ENCODE measurements around the gene AMER3. TPM values are rescaled to one million over a fixed set of nuclear protein-coding genes. Genes with fewer than 3 reads are reported as not detected.
"Not testable (repeated sequence)": the region's sequence is repeated elsewhere in the genome, so short reads cannot be mapped to it uniquely, and the experiment has no call there.

The AMER3 gene
- 0.11 TPM for polyA plus RNA-seq (2013, experiment 1 of 2)
- polyA plus RNA-seq (2013, experiment 2 of 2) = 0.15 TPM

GRCh38 chr2:130755256-130756052, at the start of gene AMER3:
Gene AMER3 (plus strand): TSS chr2:130755540. CDS start chr2:130762073, 6,533 bp downstream.
- WGBS, 2 experiments (ENCODE audit: insufficient coverage in 2 of 2) = 4% methylated on average over 29 to 39 of the region's 43 CpGs
- Histone ChIP-seq H3K27ac (ENCODE audit: low read depth, low read length, severe bottlenecking) (no peak within 1 kb of the TSS), H3K4me3 (ENCODE audit: extremely low read depth, insufficient read depth, low read length, poor library complexity, severe bottlenecking) (peak within 1 kb of the TSS; percentile 43), H3K4me1 (ENCODE audit: control insufficient read depth, insufficient read depth, low read length, poor library complexity, severe bottlenecking) (no peaks in the 10 kb centered on the region), H3K9me3 (ENCODE audit: control insufficient read depth, low read length) (no peaks in the 10 kb centered on the region), H3K36me3 (ENCODE audit: control insufficient read depth, insufficient read depth, low read length) (no peaks in the 10 kb centered on the region)

- not testable (repeated sequence) for H3K36me3 ChIP-seq (ENCODE audit: control insufficient read depth, insufficient read depth, low read length); H3K27ac ChIP-seq (ENCODE audit: low read depth, low read length, severe bottlenecking); H3K4me3 ChIP-seq (ENCODE audit: extremely low read depth, insufficient read depth, low read length, poor library complexity, severe bottlenecking); H3K9me3 ChIP-seq (ENCODE audit: control insufficient read depth, low read length); H3K4me1 ChIP-seq (ENCODE audit: control insufficient read depth, insufficient read depth, low read length, poor library complexity, severe bottlenecking)
- WGBS, 2 experiments (ENCODE audit: insufficient coverage in 2 of 2) = no CpG with 5 or more reads among the region's 2 CpGs
Measured at GRCh38 chr2:130714795-130715194, 40.5 kb upstream of the AMER3 start.

GRCh38 chr2:130720036-130720435, 35.3 kb upstream of the AMER3 start:
- WGBS, 2 experiments (ENCODE audit: insufficient coverage in 2 of 2) = 87 to 90% methylated on average over 5 of the region's 8 CpGs
- no peaks in the 10 kb centered on the region for H3K4me1 ChIP-seq (ENCODE audit: control insufficient read depth, insufficient read depth, low read length, poor library complexity, severe bottlenecking)
- no peak overlapping the region for H3K4me3 ChIP-seq (ENCODE audit: extremely low read depth, insufficient read depth, low read length, poor library complexity, severe bottlenecking)
- H3K36me3 ChIP-seq (ENCODE audit: control insufficient read depth, insufficient read depth, low read length) = no peaks in the 10 kb centered on the region
- H3K9me3 ChIP-seq (ENCODE audit: control insufficient read depth, low read length) = peaks cover 8% of the 10 kb centered on the region
- H3K27ac ChIP-seq (ENCODE audit: low read depth, low read length, severe bottlenecking) = no peak overlapping the region

GRCh38 chr2:130720528-130720927, 34.8 kb upstream of the AMER3 start:
- H3K9me3 ChIP-seq (ENCODE audit: control insufficient read depth, low read length) = peaks cover 8% of the 10 kb centered on the region
- 100% methylated on average over 1 of the region's 3 CpGs; no CpG with 5 or more reads in 1 of the 2 experiments for WGBS, 2 experiments (ENCODE audit: insufficient coverage in 2 of 2)

GRCh38 chr2:130724455-130724854, 30.9 kb upstream of the AMER3 start:
- Histone ChIP-seq H3K9me3 (ENCODE audit: control insufficient read depth, low read length) (peaks cover 8% of the 10 kb centered on the region), H3K36me3 (ENCODE audit: control insufficient read depth, insufficient read depth, low read length) (no peaks in the 10 kb centered on the region), H3K27ac (ENCODE audit: low read depth, low read length, severe bottlenecking) (no peak overlapping the region), H3K4me3 (ENCODE audit: extremely low read depth, insufficient read depth, low read length, poor library complexity, severe bottlenecking) (no peak overlapping the region), H3K4me1 (ENCODE audit: control insufficient read depth, insufficient read depth, low read length, poor library complexity, severe bottlenecking) (peaks cover 5% of the 10 kb centered on the region)
- WGBS, 2 experiments (ENCODE audit: insufficient coverage in 2 of 2) = 88 to 89% methylated on average over 2 of the region's 2 CpGs

More at GRCh38 chr2:130720528-130720927, 34.8 kb upstream of the AMER3 start:
- H3K4me3 ChIP-seq (ENCODE audit: extremely low read depth, insufficient read depth, low read length, poor library complexity, severe bottlenecking) = no peak overlapping the region
- H3K36me3 ChIP-seq (ENCODE audit: control insufficient read depth, insufficient read depth, low read length) = no peaks in the 10 kb centered on the region
- no peak overlapping the region for H3K27ac ChIP-seq (ENCODE audit: low read depth, low read length, severe bottlenecking)
- no peaks in the 10 kb centered on the region for H3K4me1 ChIP-seq (ENCODE audit: control insufficient read depth, insufficient read depth, low read length, poor library complexity, severe bottlenecking)

- Histone ChIP-seq H3K27ac (ENCODE audit: low read depth, low read length, severe bottlenecking) (peak overlapping the region; percentile 41), H3K36me3 (ENCODE audit: control insufficient read depth, insufficient read depth, low read length) (no peaks in the 10 kb centered on the region), H3K9me3 (ENCODE audit: control insufficient read depth, low read length) (peaks cover 8% of the 10 kb centered on the region), H3K4me1 (ENCODE audit: control insufficient read depth, insufficient read depth, low read length, poor library complexity, severe bottlenecking) (peaks cover 5% of the 10 kb centered on the region), H3K4me3 (ENCODE audit: extremely low read depth, insufficient read depth, low read length, poor library complexity, severe bottlenecking) (peak overlapping the region; percentile 50)
- WGBS, 2 experiments (ENCODE audit: insufficient coverage in 2 of 2) = 65 to 74% methylated on average over 7 to 13 of the region's 20 CpGs
Measured at GRCh38 chr2:130726614-130727180, 28.6 kb upstream of the AMER3 start.

- Histone ChIP-seq H3K36me3 (ENCODE audit: control insufficient read depth, insufficient read depth, low read length) (no peaks in the 10 kb centered on the region), H3K9me3 (ENCODE audit: control insufficient read depth, low read length) (peaks cover 1% of the 10 kb centered on the region), H3K4me3 (ENCODE audit: extremely low read depth, insufficient read depth, low read length, poor library complexity, severe bottlenecking) (peak overlapping the region; percentile 50), H3K4me1 (ENCODE audit: control insufficient read depth, insufficient read depth, low read length, poor library complexity, severe bottlenecking) (peaks cover 5% of the 10 kb centered on the region), H3K27ac (ENCODE audit: low read depth, low read length, severe bottlenecking) (peak overlapping the region; percentile 41)
- WGBS, 2 experiments (ENCODE audit: insufficient coverage in 2 of 2) = 1 to 2% methylated on average over 38 to 44 of the region's 48 CpGs
Measured at GRCh38 chr2:130727286-130727924, 27.9 kb upstream of the AMER3 start.

GRCh38 chr2:130728007-130728454, 27.3 kb upstream of the AMER3 start:
- H3K4me1 ChIP-seq (ENCODE audit: control insufficient read depth, insufficient read depth, low read length, poor library complexity, severe bottlenecking) = peaks cover 5% of the 10 kb centered on the region
- H3K27ac ChIP-seq (ENCODE audit: low read depth, low read length, severe bottlenecking) = peak overlapping the region; percentile 25
- 43 to 53% methylated on average over 9 of the region's 12 CpGs for WGBS, 2 experiments (ENCODE audit: insufficient coverage in 2 of 2)
- no peaks in the 10 kb centered on the region for H3K36me3 ChIP-seq (ENCODE audit: control insufficient read depth, insufficient read depth, low read length)
- no peaks in the 10 kb centered on the region for H3K9me3 ChIP-seq (ENCODE audit: control insufficient read depth, low read length)
- H3K4me3 ChIP-seq (ENCODE audit: extremely low read depth, insufficient read depth, low read length, poor library complexity, severe bottlenecking) = peak overlapping the region; percentile 50

GRCh38 chr2:130728549-130729316, 26.6 kb upstream of the AMER3 start, which contains the start of gene GPR148:
Gene GPR148 (plus strand): TSS chr2:130729070. CDS start chr2:130729152, 82 bp downstream.
- 87 to 93% methylated on average over 5 to 6 of the region's 8 CpGs for WGBS, 2 experiments (ENCODE audit: insufficient coverage in 2 of 2)
- H3K4me1 ChIP-seq (ENCODE audit: control insufficient read depth, insufficient read depth, low read length, poor library complexity, severe bottlenecking) = peaks cover 5% of the 10 kb centered on the region
- H3K4me3 ChIP-seq (ENCODE audit: extremely low read depth, insufficient read depth, low read length, poor library complexity, severe bottlenecking) = peak within 1 kb of the TSS; percentile 50
- no peaks in the 10 kb centered on the region for H3K9me3 ChIP-seq (ENCODE audit: control insufficient read depth, low read length)
- no peaks in the 10 kb centered on the region for H3K36me3 ChIP-seq (ENCODE audit: control insufficient read depth, insufficient read depth, low read length)
- peak within 1 kb of the TSS; percentile 25 for H3K27ac ChIP-seq (ENCODE audit: low read depth, low read length, severe bottlenecking)
